NB4 (cell line): ENCODE data around the gene ABI3.

Source experiments
- CTCF ChIP-seq: IDR thresholded peaks from one replicate; pipeline ENCODE4 v1.5.1; 2012; ENCODE audit warnings: low read depth, low read length
- MAX ChIP-seq: IDR thresholded peaks from 2 replicates; pipeline ENCODE4 v1.6.1; 2011; ENCODE audit warnings: low read depth, low read length

- TF ChIP-seq CTCF (no peak), MAX (no peak)
These were observed 39.5 kb downstream of the ABI3 start for GRCh38 chr17:49249890-49250522.
